Esophagus squamous epithelium (tissue), 5 donors: ENCODE results near the gene TLR4. TPM values are rescaled to one million over a fixed set of nuclear protein-coding genes. Genes with fewer than 3 reads are reported as not detected.
A peak's percentile ranks its signal among the peaks of the same experiment; 100 is the strongest.

ENCODE experiments used
- DNase-seq: peaks from one replicate; lab custom pipeline; 2025; lab: John Stamatoyannopoulos, UW
- H3K27ac ChIP-seq, 4 donors: fragments of 200-600 bp; sonication (generic); one replicate each; pipeline ENCODE4 v1.5.1; 2016 to 2019; ENCODE audit warnings: mild to moderate bottlenecking in 1 of 4
- H3K27me3 ChIP-seq, 4 donors: fragments of 200-600 bp; sonication (generic); 1 replicate in 3 of 4; 2 replicates in 1 of 4; pipeline versions ENCODE4 v1.5.1 to v1.6.0; 2017 to 2021; ENCODE audit warnings: antibody characterized with exemption in 1 of 4
- H3K36me3 ChIP-seq, 3 donors: fragments of 200-600 bp; sonication (generic); one replicate each; pipeline ENCODE4 v1.5.1; 2016 to 2019
- H3K4me1 ChIP-seq, 3 donors: fragments of 200-600 bp; sonication (generic); one replicate each; pipeline ENCODE4 v1.5.1; 2017 to 2019
- H3K4me3 ChIP-seq, 4 donors: fragments of 200-600 bp; sonication (generic); 1 replicate in 3 of 4; 2 replicates in 1 of 4; pipeline ENCODE4 v1.5.1; 2016 to 2019; ENCODE audit warnings: mild to moderate bottlenecking in 2 of 4, moderate library complexity in 1 of 4
- H3K9me3 ChIP-seq, 3 donors: fragments of 200-600 bp; sonication (generic); one replicate each; pipeline ENCODE4 v1.5.1; 2016 to 2019
- POLR2A ChIP-seq, 4 donors: fragments of 450-650 bp; IDR thresholded peaks; one replicate each; pipeline ENCODE4 v1.6.1; 2017; ENCODE audit warnings: antibody characterized with exemption in 4 of 4, mild to moderate bottlenecking in 4 of 4, moderate library complexity in 3 of 4
- WGBS, 2 donors: methylation state at CpG; one replicate each; pipeline ENCODE4 v1.1.5; 2018; 5-methylcytosine and 5-hydroxymethylcytosine counted together
- intact Hi-C: fragments of 100-400 bp; cut with DNase I; formaldehyde crosslinking; loops from one replicate; pipeline ENCODE4 v1.15.0; 2022
- total RNA-seq, 4 donors: library from RNA; depleted of rRNA; stranded (reverse); fragments of >200 nt; gene quantifications; one replicate each; pipeline ENCODE4 v1.1.0, GENCODE V29; 2016
- TF ChIP-seq, protein P1 (sequence below), 6 experiments: fragments of 450-650 bp in 4 of 6; fragments of 200-600 bp in 2 of 6; sonication (generic) in 2 of 6; IDR thresholded peaks; one replicate each; pipeline ENCODE4 v1.5.1; 2016 to 2019; ENCODE audit warnings: antibody characterized with exemption in 6 of 6, mild to moderate bottlenecking in 4 of 6, moderate library complexity in 4 of 6
- donor health status: DM: yes; HTN: yes; CAD: no.

The TLR4 gene
- total RNA-seq, 4 donors from 2014 or later = 0.34 to 14.9 (median 5.8) TPM

- no peak for TF ChIP-seq POLR2A (IDR thresholded peaks at IDR 0.05)
- TF ChIP-seq, protein P1, sequence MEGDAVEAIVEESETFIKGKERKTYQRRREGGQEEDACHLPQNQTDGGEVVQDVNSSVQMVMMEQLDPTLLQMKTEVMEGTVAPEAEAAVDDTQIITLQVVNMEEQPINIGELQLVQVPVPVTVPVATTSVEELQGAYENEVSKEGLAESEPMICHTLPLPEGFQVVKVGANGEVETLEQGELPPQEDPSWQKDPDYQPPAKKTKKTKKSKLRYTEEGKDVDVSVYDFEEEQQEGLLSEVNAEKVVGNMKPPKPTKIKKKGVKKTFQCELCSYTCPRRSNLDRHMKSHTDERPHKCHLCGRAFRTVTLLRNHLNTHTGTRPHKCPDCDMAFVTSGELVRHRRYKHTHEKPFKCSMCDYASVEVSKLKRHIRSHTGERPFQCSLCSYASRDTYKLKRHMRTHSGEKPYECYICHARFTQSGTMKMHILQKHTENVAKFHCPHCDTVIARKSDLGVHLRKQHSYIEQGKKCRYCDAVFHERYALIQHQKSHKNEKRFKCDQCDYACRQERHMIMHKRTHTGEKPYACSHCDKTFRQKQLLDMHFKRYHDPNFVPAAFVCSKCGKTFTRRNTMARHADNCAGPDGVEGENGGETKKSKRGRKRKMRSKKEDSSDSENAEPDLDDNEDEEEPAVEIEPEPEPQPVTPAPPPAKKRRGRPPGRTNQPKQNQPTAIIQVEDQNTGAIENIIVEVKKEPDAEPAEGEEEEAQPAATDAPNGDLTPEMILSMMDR (IDR thresholded peaks at IDR 0.05) = no peak
- Histone ChIP-seq H3K4me3 (no peak overlapping the region), H3K9me3 (no peaks in the 10 kb centered on the region), H3K27ac (no peak overlapping the region), H3K27me3 (no peaks in the 10 kb centered on the region), H3K4me1 (no peaks in the 10 kb centered on the region), H3K36me3 (no peaks in the 10 kb centered on the region)
- WGBS, 2 donors = 90 to 93% methylated on average over 1 of the region's 1 CpG
- intact Hi-C loops = no loop called here
- DNase-seq = no peak
Observed at GRCh38 chr9:117671468-117671867, 32.7 kb upstream of the TLR4 start.

DNA sequence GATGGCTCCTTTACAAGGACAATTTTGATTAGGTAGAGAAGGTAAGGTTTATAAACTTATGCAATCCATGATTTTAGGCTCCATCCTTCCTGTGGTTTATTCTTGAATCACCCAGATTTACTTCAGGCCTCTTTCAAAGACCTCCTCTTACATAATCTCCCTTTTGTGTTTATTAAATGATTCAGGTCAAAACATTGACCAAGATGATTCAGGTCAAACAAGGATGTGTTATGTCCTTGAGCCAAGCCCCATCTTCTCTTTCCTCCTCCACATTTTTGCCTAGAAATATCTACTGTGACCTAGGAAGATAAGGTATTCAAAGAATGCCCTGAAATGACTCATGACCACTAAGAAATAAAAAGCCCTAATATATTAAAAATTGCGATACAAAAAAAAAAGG, 31.8 kb upstream of the TLR4 start:
- 89 to 94% methylated on average over 1 of the region's 1 CpG for WGBS, 2 donors
- Histone ChIP-seq H3K9me3 (no peaks in the 10 kb centered on the region), H3K4me1 (no peaks in the 10 kb centered on the region), H3K27ac (no peak overlapping the region), H3K36me3 (no peaks in the 10 kb centered on the region), H3K4me3 (no peak overlapping the region), H3K27me3 (no peaks in the 10 kb centered on the region)
- DNase-seq = no peak
- no peak for TF ChIP-seq POLR2A (IDR thresholded peaks at IDR 0.05)
- TF ChIP-seq, protein P1 (IDR thresholded peaks at IDR 0.05) = no peak
- intact Hi-C loops = no loop called here

DNA sequence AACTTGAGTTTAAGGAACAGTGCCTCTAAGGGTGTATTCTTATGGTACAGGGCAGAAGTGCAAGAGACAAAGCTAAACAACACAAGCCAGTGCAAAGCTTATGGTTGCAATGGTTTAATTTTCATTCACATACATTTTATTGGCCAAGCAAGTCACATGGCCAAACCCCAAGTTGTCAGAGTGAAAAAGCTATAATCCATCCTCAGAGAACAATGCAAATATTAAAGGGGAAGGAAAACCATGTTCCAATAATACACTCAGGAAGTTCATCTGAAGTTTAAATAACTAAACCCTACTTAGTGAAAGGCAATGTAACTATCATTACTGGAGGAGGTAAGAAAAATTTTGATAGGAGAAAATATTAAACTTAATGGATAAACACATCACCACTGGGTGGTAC, 26.6 kb upstream of the TLR4 start:
- no peaks in the 10 kb centered on the region for H3K4me1 ChIP-seq
- H3K36me3 ChIP-seq = no peaks in the 10 kb centered on the region
- H3K27ac ChIP-seq = no peak overlapping the region
- TF ChIP-seq, protein P1 (IDR thresholded peaks at IDR 0.05) = no peak
- TF ChIP-seq POLR2A (IDR thresholded peaks at IDR 0.05) = no peak
- no peak for DNase-seq
- H3K4me3 ChIP-seq = no peak overlapping the region
- no peaks in the 10 kb centered on the region for H3K27me3 ChIP-seq
- no peaks in the 10 kb centered on the region for H3K9me3 ChIP-seq
- intact Hi-C loops = no loop called here

DNA sequence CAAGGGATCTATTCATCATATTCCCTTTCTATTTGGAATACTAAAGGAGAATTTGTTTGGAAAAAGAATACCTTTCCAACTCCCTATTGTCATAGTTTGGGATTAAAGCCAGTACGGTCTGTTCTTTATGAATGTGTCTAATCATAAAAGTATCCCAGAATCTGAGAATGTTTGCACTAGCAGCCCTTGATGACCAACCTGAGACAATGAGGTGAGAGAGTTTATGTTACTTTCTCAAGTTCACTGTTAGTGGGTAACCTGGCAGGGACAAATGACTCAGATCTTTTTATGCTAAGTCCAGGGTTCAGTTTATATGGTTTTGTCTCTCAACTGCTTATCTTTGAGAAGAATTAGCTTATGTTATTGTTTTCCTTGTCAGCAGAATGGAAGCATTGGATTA, 25.3 kb upstream of the TLR4 start:
- no peaks in the 10 kb centered on the region for H3K27me3 ChIP-seq
- TF ChIP-seq, protein P1 (IDR thresholded peaks at IDR 0.05) = no peak
- no peak for TF ChIP-seq POLR2A (IDR thresholded peaks at IDR 0.05)
- WGBS, 2 donors = 0% methylated on average over 1 of the region's 1 CpG
- no peak for DNase-seq
- no peak overlapping the region for H3K4me3 ChIP-seq
- no peaks in the 10 kb centered on the region for H3K9me3 ChIP-seq
- H3K27ac ChIP-seq = no peak overlapping the region
- H3K36me3 ChIP-seq = no peaks in the 10 kb centered on the region
- no peaks in the 10 kb centered on the region for H3K4me1 ChIP-seq
- intact Hi-C loops = no loop called here

DNA sequence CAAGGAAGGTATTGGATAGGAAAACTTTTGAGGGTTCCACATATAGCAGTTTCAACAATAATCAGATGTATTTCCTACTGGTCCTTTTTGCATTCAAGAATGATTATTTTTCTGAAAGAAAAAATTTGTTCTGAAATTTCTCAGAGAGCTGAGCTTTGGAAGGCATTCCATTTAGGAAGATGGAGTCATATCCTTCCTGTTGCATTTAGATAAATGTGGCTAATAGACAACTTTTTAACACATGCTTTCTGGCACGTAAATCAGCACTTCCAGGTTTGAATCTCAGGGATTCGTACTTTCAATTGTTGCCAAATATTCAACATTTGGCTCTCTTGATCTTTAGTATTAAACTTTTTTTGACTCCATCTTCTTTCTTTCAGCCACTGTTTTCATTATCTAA, 24.8 kb upstream of the TLR4 start:
- H3K4me3 ChIP-seq = peak overlapping the region in 1 of 4 donors; percentile 7
- no peaks in the 10 kb centered on the region for H3K4me1 ChIP-seq
- H3K27ac ChIP-seq = peak overlapping the region in 1 of 4 donors; percentile 21
- no peaks in the 10 kb centered on the region for H3K36me3 ChIP-seq
- no peaks in the 10 kb centered on the region for H3K27me3 ChIP-seq
- 61 to 70% methylated on average over 2 of the region's 2 CpGs for WGBS, 2 donors
- intact Hi-C loops = no loop called here
- TF ChIP-seq, protein P1 (IDR thresholded peaks at IDR 0.05) = no peak
- no peak for TF ChIP-seq POLR2A (IDR thresholded peaks at IDR 0.05)
- H3K9me3 ChIP-seq = no peaks in the 10 kb centered on the region
- no peak for DNase-seq
